ENCODE measurements around the gene KLC4. TPM values are rescaled to one million over a fixed set of nuclear protein-coding genes. Genes with fewer than 3 reads are reported as not detected.

Gene KLC4
- total and polyA plus RNA-seq, 9 of the 15 experiments (the other 6 are each of a cell fraction or from before 2014, with no cell fraction given), result 1.7 to 16.2 (median 7.7) TPM

DNA sequence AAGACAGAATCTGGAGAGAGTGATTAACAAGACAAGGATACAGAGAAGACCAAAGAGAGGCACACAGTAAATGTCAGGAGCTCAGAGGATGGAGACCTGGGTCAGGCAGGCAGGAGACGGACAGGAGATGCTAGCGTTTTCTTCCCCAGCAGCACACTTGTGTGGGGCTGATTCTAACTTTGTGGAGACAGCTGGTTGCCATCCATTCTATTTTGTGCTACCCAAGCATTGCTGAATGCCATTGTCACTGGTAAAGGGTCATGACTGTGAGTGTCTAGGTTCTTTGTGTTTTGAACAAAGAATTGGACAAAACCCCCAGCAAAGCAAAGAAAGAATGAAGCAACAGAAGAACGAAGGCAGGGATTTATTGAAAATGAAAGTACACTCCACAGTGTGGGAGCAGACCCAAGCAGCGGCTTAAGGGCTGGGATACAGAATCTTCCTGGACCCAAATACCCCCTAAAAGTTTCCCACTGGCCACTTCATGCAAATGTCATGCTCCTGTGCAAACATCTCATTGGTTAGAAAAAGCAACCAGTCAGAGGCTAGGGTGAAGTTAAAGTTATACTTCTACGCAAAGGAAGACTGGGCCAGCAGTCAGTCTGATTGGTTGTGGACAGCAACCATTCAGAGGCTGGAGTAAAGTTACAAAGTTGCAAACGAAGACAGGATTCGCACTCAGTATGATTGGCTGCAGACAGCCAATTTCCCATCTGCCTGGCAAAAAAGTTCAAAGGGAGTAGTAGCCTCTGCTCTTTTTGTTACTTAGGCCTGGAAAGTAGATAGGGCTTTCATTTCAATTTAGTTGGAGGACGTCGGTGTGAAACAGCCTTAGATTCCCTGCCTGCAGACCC, 34.2 kb downstream of the KLC4 start:
- CTCF ChIA-PET (ENCODE audit: low intra/inter-chr PET ratio), result interaction anchor here (0.6 kb wide), 1 partner anchor 1205 kb away, joined by 5 read pairs; no protein-coding TSS in a partner anchor
- Histone ChIP-seq H3K4me3 (peak overlapping the region; percentile 8; the same call in 1 of the 2 replicates), H3K9me1 (ENCODE audit: control insufficient read depth, insufficient read depth, low read length) (no peaks in the 10 kb centered on the region), H2AFZ (ENCODE audit: low read depth, low read length) (peak overlapping the region; percentile 90), H3K27ac (ENCODE audit: extremely low read depth, low read depth, low read length) (0 out of 3 replicates have a peak overlapping the region, but pooled peaks have one; percentile 13), H3K4me1 (replicated peaks in 1 of 2; ENCODE audit: control insufficient read depth in 2 of 2, insufficient read depth in 2 of 2, low read length in 2 of 2) (peaks cover 22 to 27% of the 10 kb centered on the region in 2 experiments), H4K20me1 (replicated peaks; ENCODE audit: control insufficient read depth, insufficient read depth, low read length) (no peaks in the 10 kb centered on the region), H3K9ac (ENCODE audit: insufficient read depth in 1 of 2, low read depth in 2 of 2, low read length in 2 of 2) (peak overlapping the region; percentile 55 to 61; a peak in 3 of 4 replicates), H3K27me3 (ENCODE audit: control insufficient read depth in 2 of 2, insufficient read depth in 2 of 2, low read length in 2 of 2) (no peaks in the 10 kb centered on the region), H3K9me3 (replicated peaks; ENCODE audit: control insufficient read depth, insufficient read depth, low read depth, low read length) (no peaks in the 10 kb centered on the region), H3K36me3 (ENCODE audit: control insufficient read depth, insufficient read depth, low read length) (no peaks in the 10 kb centered on the region), H3K4me2 (ENCODE audit: insufficient read depth, low read length) (peak overlapping the region; percentile 71), H3K79me2 (ENCODE audit: control insufficient read depth, insufficient read depth, low read length) (no peaks in the 10 kb centered on the region)
- intact Hi-C loops (cut with micrococcal nuclease) (no loop called here), in situ Hi-C loops (cut with MboI) (no loop called here)
- FAIRE-seq (peak; percentile 97), DNase-seq (ENCODE audit: extremely low read depth in 1 of 4, low spot score in 3 of 4) (peak; percentile 67 to 87 (median 75)), ATAC-seq (peak; percentile 92)
- BruUV-seq (replicated peaks), result TSS peak; percentile 82
- POLR2A ChIA-PET, result interaction anchor here (0.6 to 1.2 kb wide), 4 partner anchors 11 to 50 kb away, joined by 3 to 5 read pairs (median 4); partner anchors contain the start of gene CUL7
- 26% methylated on average over 9 of the region's 9 CpGs for WGBS (ENCODE audit: insufficient coverage, low coverage, missing lambda C conversion rate)
- TF ChIP-seq HNRNPL (IDR thresholded peaks at IDR 0.05; ENCODE audit: low read depth, low read length) (no peak), TCF3 (CRISPR knock-in tag; IDR thresholded peaks at IDR 0.05) (no peak), TEAD4 (IDR thresholded peaks at IDR 0.05; ENCODE audit: low read length) (no peak), TEAD4 (CRISPR knock-in tag; IDR thresholded peaks at IDR 0.05; ENCODE audit: borderline replicate concordance) (no peak), TFAM (CRISPR knock-in tag; conservative IDR thresholded peaks at IDR 0.05) (no peak), YY1 (IDR thresholded peaks at IDR 0.05; ENCODE audit: borderline replicate concordance in 1 of 3, control insufficient read depth in 1 of 3, extremely low read depth in 1 of 3, insufficient read depth in 3 of 3, insufficient read length in 1 of 3, insufficient replicate concordance in 2 of 3, low read depth in 1 of 3, low read length in 2 of 3) (no peak), GTF2F1 (IDR thresholded peaks at IDR 0.05; ENCODE audit: low read depth, low read length) (no peak), NCOA6 (IDR thresholded peaks at IDR 0.05) (no peak), SRSF7 (optimal IDR thresholded peaks at IDR 0.05; ENCODE audit: low read depth, low read length) (no peak), BRD9 (IDR thresholded peaks at IDR 0.05; ENCODE audit: low read depth, partially characterized antibody) (no peak), HNRNPUL1 (IDR thresholded peaks at IDR 0.05; ENCODE audit: low read length) (no peak), POLR2A (conservative IDR thresholded peaks at IDR 0.05) (peak; percentile 53; the same call in 1 of the 2 replicates), MBD2 (IDR thresholded peaks at IDR 0.05; ENCODE audit: borderline replicate concordance, low read depth) (0 out of 2 replicates have a peak, but pooled peaks have one; percentile 24), MAZ (CRISPR knock-in tag; conservative IDR thresholded peaks at IDR 0.05 in 1 of 2, IDR thresholded peaks at IDR 0.05 in 1 of 2) (peak in 1 of 2 experiments; percentile 31; a peak in 1 of 4 replicates), ZNF165 (CRISPR knock-in tag; IDR thresholded peaks at IDR 0.05; ENCODE audit: borderline replicate concordance) (no peak), RBM34 (IDR thresholded peaks at IDR 0.05; ENCODE audit: borderline replicate concordance, insufficient read depth, low read length) (no peak), POLR2H (tag; IDR thresholded peaks at IDR 0.05; ENCODE audit: low read depth) (peak; percentile 70; the same call in 1 of the 2 replicates), RNF2 (IDR thresholded peaks at IDR 0.05) (no peak), TAL1 (IDR thresholded peaks at IDR 0.05) (no peak), ZNF695 (CRISPR knock-in tag; IDR thresholded peaks at IDR 0.05) (no peak), ZNF384 (IDR thresholded peaks at IDR 0.05; ENCODE audit: low read depth, low read length) (peak; percentile 1; the same call in 1 of the 2 replicates)
- TF ChIP-seq, protein P1, sequence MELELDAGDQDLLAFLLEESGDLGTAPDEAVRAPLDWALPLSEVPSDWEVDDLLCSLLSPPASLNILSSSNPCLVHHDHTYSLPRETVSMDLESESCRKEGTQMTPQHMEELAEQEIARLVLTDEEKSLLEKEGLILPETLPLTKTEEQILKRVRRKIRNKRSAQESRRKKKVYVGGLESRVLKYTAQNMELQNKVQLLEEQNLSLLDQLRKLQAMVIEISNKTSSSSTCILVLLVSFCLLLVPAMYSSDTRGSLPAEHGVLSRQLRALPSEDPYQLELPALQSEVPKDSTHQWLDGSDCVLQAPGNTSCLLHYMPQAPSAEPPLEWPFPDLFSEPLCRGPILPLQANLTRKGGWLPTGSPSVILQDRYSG (tag; conservative IDR thresholded peaks at IDR 0.05; ENCODE audit: low read depth), result no peak
